ENCODE data around the gene GRB14.

Gene GRB14

GRCh38 chr2:164561991-164562390 is 59.3 kb downstream of the GRB14 start:
- no peak overlapping the region for H3K27ac ChIP-seq (replicated peaks)
- no peak for DNase-seq (ENCODE audit: low read depth in 1 of 2, low spot score in 1 of 2)
- no peaks in the 10 kb centered on the region for H3K27me3 ChIP-seq (ENCODE audit: insufficient read depth, poor library complexity, severe bottlenecking)
- TF ChIP-seq POLR2AphosphoS5 (IDR thresholded peaks at IDR 0.05; ENCODE audit: low read depth) = no peak
- TF ChIP-seq SPI1 (IDR thresholded peaks at IDR 0.05; ENCODE audit: borderline replicate concordance, low read depth) = no peak
- TF ChIP-seq REST (IDR thresholded peaks at IDR 0.05; ENCODE audit: insufficient replicate concordance, low read depth) = no peak
- TF ChIP-seq, protein P1, sequence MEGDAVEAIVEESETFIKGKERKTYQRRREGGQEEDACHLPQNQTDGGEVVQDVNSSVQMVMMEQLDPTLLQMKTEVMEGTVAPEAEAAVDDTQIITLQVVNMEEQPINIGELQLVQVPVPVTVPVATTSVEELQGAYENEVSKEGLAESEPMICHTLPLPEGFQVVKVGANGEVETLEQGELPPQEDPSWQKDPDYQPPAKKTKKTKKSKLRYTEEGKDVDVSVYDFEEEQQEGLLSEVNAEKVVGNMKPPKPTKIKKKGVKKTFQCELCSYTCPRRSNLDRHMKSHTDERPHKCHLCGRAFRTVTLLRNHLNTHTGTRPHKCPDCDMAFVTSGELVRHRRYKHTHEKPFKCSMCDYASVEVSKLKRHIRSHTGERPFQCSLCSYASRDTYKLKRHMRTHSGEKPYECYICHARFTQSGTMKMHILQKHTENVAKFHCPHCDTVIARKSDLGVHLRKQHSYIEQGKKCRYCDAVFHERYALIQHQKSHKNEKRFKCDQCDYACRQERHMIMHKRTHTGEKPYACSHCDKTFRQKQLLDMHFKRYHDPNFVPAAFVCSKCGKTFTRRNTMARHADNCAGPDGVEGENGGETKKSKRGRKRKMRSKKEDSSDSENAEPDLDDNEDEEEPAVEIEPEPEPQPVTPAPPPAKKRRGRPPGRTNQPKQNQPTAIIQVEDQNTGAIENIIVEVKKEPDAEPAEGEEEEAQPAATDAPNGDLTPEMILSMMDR (IDR thresholded peaks at IDR 0.05; ENCODE audit: insufficient read depth, low read length) = no peak
- no peak for TF ChIP-seq GABPA (IDR thresholded peaks at IDR 0.05; ENCODE audit: low read depth)
- H3K4me3 ChIP-seq (replicated peaks; ENCODE audit: insufficient read depth, low read length) = no peak overlapping the region

DNA sequence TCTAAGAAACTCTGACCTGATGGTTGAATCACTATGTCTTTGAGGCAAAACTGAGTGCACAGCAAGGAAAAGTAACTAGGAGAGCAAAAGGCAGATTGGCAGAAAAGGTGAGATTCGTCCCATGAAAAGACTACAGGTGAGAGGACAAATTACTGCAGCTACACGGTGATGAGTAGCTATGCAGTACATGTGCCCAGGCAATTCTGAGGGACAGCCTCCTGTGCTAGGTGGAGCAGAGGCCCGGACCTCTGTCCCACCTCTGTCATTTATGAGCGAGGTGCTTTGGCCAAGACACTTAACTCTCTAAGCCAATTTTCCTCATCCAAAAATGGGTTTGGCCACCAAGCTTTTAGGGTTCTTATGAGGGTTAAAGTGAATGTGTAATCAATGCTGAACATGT is 59.9 kb downstream of the GRB14 start:
- Histone ChIP-seq H3K27me3 (ENCODE audit: insufficient read depth, poor library complexity, severe bottlenecking) (no peaks in the 10 kb centered on the region), H3K4me3 (replicated peaks; ENCODE audit: insufficient read depth, low read length) (no peak overlapping the region), H3K27ac (replicated peaks) (no peak overlapping the region)
- no peak for DNase-seq (ENCODE audit: low read depth in 1 of 2, low spot score in 1 of 2)
- TF ChIP-seq GABPA (IDR thresholded peaks at IDR 0.05; ENCODE audit: low read depth) (no peak), REST (IDR thresholded peaks at IDR 0.05; ENCODE audit: insufficient replicate concordance, low read depth) (no peak), SPI1 (IDR thresholded peaks at IDR 0.05; ENCODE audit: borderline replicate concordance, low read depth) (no peak)
- TF ChIP-seq, protein P1 (IDR thresholded peaks at IDR 0.05; ENCODE audit: insufficient read depth, low read length) = no peak

DNA sequence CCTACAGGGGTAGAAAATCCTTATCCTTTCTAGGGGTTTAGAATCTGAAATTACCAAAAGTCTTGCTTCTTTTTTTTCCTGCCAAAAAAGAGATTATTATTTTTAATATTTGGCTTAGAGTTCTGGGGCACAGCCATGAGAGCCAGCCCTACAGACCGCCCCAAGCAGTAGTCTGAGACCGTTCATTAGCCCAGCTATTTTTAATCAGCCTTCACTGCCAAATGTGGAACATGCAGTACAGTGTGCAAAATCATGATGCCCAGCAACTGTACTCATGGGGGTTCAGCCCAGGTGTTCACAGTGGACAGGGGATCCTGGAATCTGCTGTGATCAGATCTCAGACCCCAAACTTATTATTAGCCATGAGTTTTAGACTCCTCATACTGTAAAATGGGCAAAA is 60.4 kb downstream of the GRB14 start:
- no peak overlapping the region for H3K27ac ChIP-seq (replicated peaks)
- DNase-seq (ENCODE audit: low read depth in 1 of 2, low spot score in 1 of 2) = no peak
- H3K27me3 ChIP-seq (ENCODE audit: insufficient read depth, poor library complexity, severe bottlenecking) = no peaks in the 10 kb centered on the region
- no peak overlapping the region for H3K4me3 ChIP-seq (replicated peaks; ENCODE audit: insufficient read depth, low read length)
- TF ChIP-seq SPI1 (IDR thresholded peaks at IDR 0.05; ENCODE audit: borderline replicate concordance, low read depth) (no peak), POLR2AphosphoS5 (IDR thresholded peaks at IDR 0.05; ENCODE audit: low read depth) (no peak), GABPA (IDR thresholded peaks at IDR 0.05; ENCODE audit: low read depth) (no peak)
- TF ChIP-seq, protein P1 (IDR thresholded peaks at IDR 0.05; ENCODE audit: insufficient read depth, low read length) = no peak

GRCh38 chr2:164560181-164560792 is 61.0 kb downstream of the GRB14 start:
- no peak for DNase-seq (ENCODE audit: low read depth in 1 of 2, low spot score in 1 of 2)
- TF ChIP-seq SPI1 (IDR thresholded peaks at IDR 0.05; ENCODE audit: borderline replicate concordance, low read depth) = no peak
- TF ChIP-seq, protein P1 (IDR thresholded peaks at IDR 0.05; ENCODE audit: insufficient read depth, low read length) = peak; percentile 30
- H3K4me3 ChIP-seq (replicated peaks; ENCODE audit: insufficient read depth, low read length) = no peak overlapping the region
- no peaks in the 10 kb centered on the region for H3K27me3 ChIP-seq (ENCODE audit: insufficient read depth, poor library complexity, severe bottlenecking)
- no peak overlapping the region for H3K27ac ChIP-seq (replicated peaks)

Measured in HL-60 (cell line).